Vagina (tissue), 2 donors: ENCODE results near the gene CEP89. TPM values are rescaled to one million over a fixed set of nuclear protein-coding genes. Genes with fewer than 3 reads are reported as not detected.
A peak's percentile ranks its signal among the peaks of the same experiment; 100 is the strongest.
"Not testable (repeated sequence)": the region's sequence is repeated elsewhere in the genome, so short reads cannot be mapped to it uniquely, and the experiment has no call there.

Experiments
- DNase-seq, 2 donors: peaks; one replicate each; pipeline ENCODE4 v3.0.0-alpha.2; 2017; ENCODE audit errors: extremely low spot score in 2 of 2
- H3K27ac ChIP-seq: fragments of 200-600 bp; sonication (generic); one replicate; pipeline ENCODE4 v1.5.1; 2019
- H3K27me3 ChIP-seq: fragments of 200-600 bp; sonication (generic); one replicate; pipeline ENCODE4 v1.5.1; 2019
- H3K36me3 ChIP-seq, 2 donors: fragments of 200-600 bp; sonication (generic); one replicate each; pipeline ENCODE4 v1.5.1; 2017 to 2019
- H3K4me1 ChIP-seq: fragments of 200-600 bp; sonication (generic); one replicate; pipeline ENCODE4 v1.5.1; 2019
- H3K4me3 ChIP-seq, 2 donors: fragments of 200-600 bp; sonication (generic); 1 replicate in 1 of 2; 2 replicates in 1 of 2; pipeline ENCODE4 v1.5.1; 2016 to 2019
- H3K9me3 ChIP-seq: fragments of 200-600 bp; sonication (generic); one replicate; pipeline ENCODE4 v1.5.1; 2019
- POLR2A ChIP-seq, 2 donors: fragments of 450-650 bp; IDR thresholded peaks; one replicate each; pipeline ENCODE4 v1.6.1; 2017; ENCODE audit warnings: antibody characterized with exemption in 2 of 2, mild to moderate bottlenecking in 2 of 2, moderate library complexity in 2 of 2
- POLR2AphosphoS5 ChIP-seq, 2 donors: sonication (generic); formaldehyde crosslinking; IDR thresholded peaks; one replicate each; pipeline ENCODE4 v1.9.0; 2017; ENCODE audit warnings: antibody characterized with exemption in 2 of 2, mild to moderate bottlenecking in 2 of 2, low read depth in 1 of 2; ENCODE audit not compliant: insufficient read depth in 1 of 2
- intact Hi-C: fragments of 100-400 bp; cut with DNase I; formaldehyde crosslinking; loops from one replicate; pipeline ENCODE4 v1.15.1; 2023
- total RNA-seq: library from RNA; depleted of rRNA; stranded (reverse); fragments of >200 nt; gene quantifications from one replicate; pipeline ENCODE4 v1.2.3, GENCODE V29; 2016
- TF ChIP-seq, protein P1 (sequence below), 3 experiments: fragments of 450-650 bp in 2 of 3; fragments of 200-600 bp in 1 of 3; sonication (generic) in 1 of 3; IDR thresholded peaks; one replicate each; pipeline ENCODE4 v1.5.1; 2017 to 2019; ENCODE audit warnings: antibody characterized with exemption in 3 of 3, mild to moderate bottlenecking in 2 of 3, moderate library complexity in 2 of 3

Gene CEP89
- total RNA-seq, 1 donor from 2014 or later, result 12.0 TPM

DNA sequence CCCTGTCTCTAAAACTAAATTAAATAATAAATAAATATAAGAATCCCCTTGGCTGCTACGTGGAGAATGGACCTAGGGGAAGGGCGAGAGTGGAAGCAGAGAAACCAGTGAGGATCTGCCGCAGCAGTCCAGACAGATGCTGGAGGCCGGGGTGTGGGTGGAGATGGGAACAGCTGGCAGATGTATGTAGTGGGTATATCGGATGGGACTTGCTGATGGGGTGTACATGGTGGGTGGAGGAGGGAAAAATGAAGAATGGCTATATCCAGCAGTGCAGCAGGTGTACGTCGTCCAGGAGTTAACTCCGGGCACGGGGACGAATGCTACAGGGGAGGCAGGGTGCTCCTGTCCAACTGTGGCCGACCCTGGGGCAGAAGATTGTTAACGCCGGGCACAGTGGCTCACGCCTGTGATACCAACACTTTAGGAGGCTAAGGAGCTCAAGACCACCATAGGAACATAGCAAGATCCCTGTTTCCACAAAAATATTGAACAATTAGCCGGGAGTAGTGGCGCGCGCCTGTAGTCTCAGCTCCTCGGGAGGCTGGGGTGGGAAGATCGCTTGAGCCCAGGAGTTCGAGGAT lies 654 bp downstream of the CEP89 start:
- Histone ChIP-seq H3K4me1 (peaks cover 14% of the 10 kb centered on the region), H3K9me3 (no peaks in the 10 kb centered on the region), H3K36me3 (peaks cover 0 to 5% of the 10 kb centered on the region in 2 donors), H3K4me3 (peak overlapping the region; percentile 77 to 85), H3K27ac (peak overlapping the region; percentile 72), H3K27me3 (no peaks in the 10 kb centered on the region)
- intact Hi-C loops, result no loop called here
- DNase-seq, result no peak
- TF ChIP-seq POLR2A (IDR thresholded peaks at IDR 0.05), result no peak
- no peak for TF ChIP-seq POLR2AphosphoS5 (IDR thresholded peaks at IDR 0.05; ENCODE audit: insufficient read depth in 1 of 2, low read depth in 1 of 2)
- TF ChIP-seq, protein P1, sequence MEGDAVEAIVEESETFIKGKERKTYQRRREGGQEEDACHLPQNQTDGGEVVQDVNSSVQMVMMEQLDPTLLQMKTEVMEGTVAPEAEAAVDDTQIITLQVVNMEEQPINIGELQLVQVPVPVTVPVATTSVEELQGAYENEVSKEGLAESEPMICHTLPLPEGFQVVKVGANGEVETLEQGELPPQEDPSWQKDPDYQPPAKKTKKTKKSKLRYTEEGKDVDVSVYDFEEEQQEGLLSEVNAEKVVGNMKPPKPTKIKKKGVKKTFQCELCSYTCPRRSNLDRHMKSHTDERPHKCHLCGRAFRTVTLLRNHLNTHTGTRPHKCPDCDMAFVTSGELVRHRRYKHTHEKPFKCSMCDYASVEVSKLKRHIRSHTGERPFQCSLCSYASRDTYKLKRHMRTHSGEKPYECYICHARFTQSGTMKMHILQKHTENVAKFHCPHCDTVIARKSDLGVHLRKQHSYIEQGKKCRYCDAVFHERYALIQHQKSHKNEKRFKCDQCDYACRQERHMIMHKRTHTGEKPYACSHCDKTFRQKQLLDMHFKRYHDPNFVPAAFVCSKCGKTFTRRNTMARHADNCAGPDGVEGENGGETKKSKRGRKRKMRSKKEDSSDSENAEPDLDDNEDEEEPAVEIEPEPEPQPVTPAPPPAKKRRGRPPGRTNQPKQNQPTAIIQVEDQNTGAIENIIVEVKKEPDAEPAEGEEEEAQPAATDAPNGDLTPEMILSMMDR (IDR thresholded peaks at IDR 0.05), result no peak

DNA sequence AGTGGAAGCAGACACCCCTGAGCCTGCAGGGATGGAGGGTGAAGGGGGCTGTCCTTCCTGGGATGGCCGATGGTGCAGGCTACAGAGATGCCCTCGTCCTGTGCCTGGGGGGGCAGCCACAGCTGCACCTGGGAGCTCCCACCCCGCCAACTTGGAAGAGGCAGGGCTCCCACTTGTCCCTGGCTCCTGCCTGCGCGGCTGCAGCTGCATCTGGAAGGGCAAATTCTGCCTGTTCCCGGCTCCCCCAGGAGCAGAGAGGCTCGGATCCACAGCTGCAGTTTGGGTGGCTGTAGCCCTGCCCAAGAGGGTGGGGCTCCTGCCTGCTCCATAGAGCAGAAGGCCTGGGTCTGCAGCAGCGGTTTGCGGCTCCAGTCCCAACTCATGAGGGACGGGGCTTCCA lies 2.2 kb downstream of the CEP89 start:
- DNase-seq, result no peak
- Histone ChIP-seq H3K27ac (no peak overlapping the region), H3K4me1 (peaks cover 14% of the 10 kb centered on the region), H3K36me3 (peaks cover 0 to 17% of the 10 kb centered on the region in 2 donors), H3K27me3 (no peaks in the 10 kb centered on the region), H3K4me3 (no peak overlapping the region), H3K9me3 (no peaks in the 10 kb centered on the region)
- intact Hi-C loops, result no loop called here
- TF ChIP-seq POLR2AphosphoS5 (IDR thresholded peaks at IDR 0.05; ENCODE audit: insufficient read depth in 1 of 2, low read depth in 1 of 2) (no peak), POLR2A (IDR thresholded peaks at IDR 0.05) (no peak)

DNA sequence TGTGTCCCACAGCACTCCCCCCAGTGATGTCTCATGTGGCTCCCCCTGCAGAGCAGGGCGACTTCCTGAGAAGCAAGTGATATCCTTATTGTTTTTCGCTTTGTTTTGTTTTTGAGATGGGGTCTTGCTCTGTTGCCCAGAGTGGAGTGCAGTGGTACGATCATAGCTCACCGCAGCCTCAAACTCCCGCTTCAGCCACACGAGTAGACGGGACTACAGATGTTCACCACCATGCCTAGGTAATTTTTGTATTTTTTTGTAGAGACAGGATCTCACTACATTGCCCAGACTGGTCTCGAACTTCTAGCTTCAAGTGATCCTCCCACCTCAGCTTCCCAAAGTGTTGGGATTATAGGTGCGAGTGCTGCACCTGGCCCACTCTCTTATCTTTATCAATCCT lies 5.0 kb downstream of the CEP89 start:
- peaks cover 0 to 35% of the 10 kb centered on the region in 2 donors for H3K36me3 ChIP-seq
- intact Hi-C loops, result no loop called here
- TF ChIP-seq, protein P1 (IDR thresholded peaks at IDR 0.05), result no peak
- no peak for TF ChIP-seq POLR2AphosphoS5 (IDR thresholded peaks at IDR 0.05; ENCODE audit: insufficient read depth in 1 of 2, low read depth in 1 of 2)
- no peak for TF ChIP-seq POLR2A (IDR thresholded peaks at IDR 0.05)

DNA sequence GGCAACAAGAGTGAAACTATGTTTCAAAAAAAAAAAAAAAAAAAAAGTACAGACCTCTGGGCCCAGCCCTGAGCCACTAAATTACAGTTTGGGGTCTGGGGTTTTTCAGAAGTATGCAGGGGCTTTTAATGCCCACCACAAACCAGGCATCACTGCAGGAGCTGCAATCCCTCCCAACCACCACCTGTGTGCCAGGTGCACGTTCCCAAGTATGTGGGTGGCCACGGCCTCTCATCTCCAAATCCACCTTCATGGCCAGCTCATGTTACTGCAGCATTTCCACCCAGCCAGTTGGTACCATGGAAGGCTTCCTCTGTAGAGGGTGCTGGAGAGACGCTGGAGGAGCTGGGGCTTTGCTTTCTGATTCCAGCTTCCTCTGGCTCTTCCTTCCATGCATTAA lies 26.5 kb downstream of the CEP89 start:
- Histone ChIP-seq H3K9me3 (no peaks in the 10 kb centered on the region), H3K27ac (no peak overlapping the region), H3K4me1 (no peaks in the 10 kb centered on the region), H3K27me3 (no peaks in the 10 kb centered on the region), H3K4me3 (no peak overlapping the region), H3K36me3 (peaks cover 5 to 58% of the 10 kb centered on the region in 2 donors)
- TF ChIP-seq POLR2A (IDR thresholded peaks at IDR 0.05), result no peak
- no peak for TF ChIP-seq POLR2AphosphoS5 (IDR thresholded peaks at IDR 0.05; ENCODE audit: insufficient read depth in 1 of 2, low read depth in 1 of 2)
- TF ChIP-seq, protein P1 (IDR thresholded peaks at IDR 0.05), result no peak
- intact Hi-C loops, result no loop called here
- DNase-seq, result no peak

More for the DNA sequence above, 5.0 kb downstream of the CEP89 start:
- Histone ChIP-seq H3K9me3 (no peaks in the 10 kb centered on the region), H3K27ac (no peak overlapping the region), H3K4me3 (no peak overlapping the region), H3K4me1 (peaks cover 14% of the 10 kb centered on the region), H3K27me3 (no peaks in the 10 kb centered on the region)
- no peak for DNase-seq

DNA sequence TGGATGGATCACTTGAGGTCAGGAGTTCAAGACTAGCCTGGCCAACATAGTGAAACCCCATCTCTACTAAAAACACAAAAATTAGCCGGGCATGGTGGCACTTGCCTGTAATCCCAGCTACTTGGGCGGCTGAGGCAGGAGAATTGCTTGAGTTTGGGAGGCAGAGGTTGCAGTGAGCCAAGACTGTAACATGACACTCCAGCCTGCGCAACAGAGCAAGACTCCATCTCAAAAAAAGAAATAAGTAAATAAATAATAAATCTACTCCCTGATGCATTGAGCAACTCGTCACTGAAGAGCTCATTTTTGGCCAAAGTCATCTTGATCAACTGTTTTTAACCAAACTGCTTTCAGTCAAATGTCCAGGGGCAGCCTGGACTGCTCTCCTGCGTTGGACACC lies 30.5 kb downstream of the CEP89 start:
- H3K27me3 ChIP-seq, H3K4me3 ChIP-seq, H3K9me3 ChIP-seq, DNase-seq, H3K27ac ChIP-seq, intact Hi-C loops, H3K4me1 ChIP-seq: not testable (repeated sequence)
- peaks cover 0 to 55% of the 10 kb centered on the region in 2 donors for H3K36me3 ChIP-seq

DNA sequence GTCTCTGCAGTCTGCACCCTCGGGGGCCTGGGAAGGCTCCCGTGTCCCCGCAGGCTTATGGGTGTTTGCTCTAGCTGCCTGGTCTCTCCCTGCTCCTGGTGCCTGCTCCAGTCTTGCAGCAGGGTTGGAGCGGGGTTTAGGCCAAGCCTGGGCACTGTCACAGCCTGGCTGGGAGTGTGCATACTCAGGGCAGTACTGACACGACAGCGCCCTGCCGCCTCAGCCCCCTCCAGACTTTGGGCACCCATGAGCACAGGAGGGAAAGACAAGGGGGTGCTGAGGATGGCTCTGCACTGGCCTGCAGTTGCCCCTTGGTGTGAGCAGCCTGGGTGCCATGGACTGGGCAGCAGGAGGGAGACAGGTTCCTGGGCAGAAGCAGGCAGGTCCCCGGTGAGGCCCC lies 35.7 kb downstream of the CEP89 start:
- TF ChIP-seq POLR2A (IDR thresholded peaks at IDR 0.05), result no peak
- TF ChIP-seq, protein P1 (IDR thresholded peaks at IDR 0.05), result no peak
- TF ChIP-seq POLR2AphosphoS5 (IDR thresholded peaks at IDR 0.05; ENCODE audit: insufficient read depth in 1 of 2, low read depth in 1 of 2), result no peak
- Histone ChIP-seq H3K36me3 (peaks cover 0 to 53% of the 10 kb centered on the region in 2 donors), H3K27me3 (no peaks in the 10 kb centered on the region), H3K4me3 (no peak overlapping the region), H3K27ac (no peak overlapping the region), H3K9me3 (no peaks in the 10 kb centered on the region), H3K4me1 (no peaks in the 10 kb centered on the region)
- intact Hi-C loops, result no loop called here
- no peak for DNase-seq
